IMR-90 (cell line): Measurements from ENCODE around the gene GPR108. TPM values are rescaled to one million over a fixed set of nuclear protein-coding genes. Genes with fewer than 3 reads are reported as not detected.

Experiments
- ATAC-seq: fragments of 200-7000 bp; cut with Tn5 transposase; 2 replicates; pipeline ENCODE4 v1.9.1; 2020; ENCODE audit warnings: low read depth, mild to moderate bottlenecking, moderate library complexity
- BruUV-seq: library from RNA; stranded (reverse); fragments of 400-500 nt; replicated peaks from 2 replicates; lab custom pipeline; 2021; lab: Mats Ljungman, UMichigan
- CTCF ChIA-PET: fragments of 300-600 bp; formaldehyde crosslinking; extraction: SDS; loops from one replicate; lab custom pipeline; 2021; ENCODE audit warnings: antibody characterized with exemption; lab: Yijun Ruan, JAX
- POLR2A ChIA-PET: fragments of 300-600 bp; sonication (Branson Sonifier 250); formaldehyde crosslinking; loops from one replicate; lab custom pipeline; 2022; ENCODE audit warnings: antibody characterized with exemption; ENCODE audit not compliant: unreplicated experiment; lab: Charles Lee
- DNase-seq: peaks from one replicate; pipeline ENCODE4 v3.0.0; 2013
- H2AFZ ChIP-seq: replicated peaks from 2 replicates; pipeline ENCODE3; 2013; ENCODE audit warnings: low read length, mild to moderate bottlenecking; ENCODE audit not compliant: poor library complexity
- H2AK5ac ChIP-seq: 2 replicates; pipeline ENCODE4 v1.6.1; 2013; ENCODE audit warnings: low read depth, low read length, inconsistent platforms
- H2AK9ac ChIP-seq: replicated peaks from 2 replicates; pipeline ENCODE3; 2013; ENCODE audit warnings: mild to moderate bottlenecking, low read depth, low read length, moderate library complexity; ENCODE audit not compliant: poor library complexity
- H2BK120ac ChIP-seq: 2 replicates; pipeline ENCODE4 v1.6.1; 2013; ENCODE audit warnings: low read depth, low read length, inconsistent platforms
- H2BK15ac ChIP-seq: 3 replicates; pipeline ENCODE4 v1.6.1; 2013; ENCODE audit warnings: low read depth, low read length, inconsistent platforms
- H2BK20ac ChIP-seq: 2 replicates; pipeline ENCODE4 v1.6.1; 2013; ENCODE audit warnings: low read depth, mild to moderate bottlenecking, inconsistent platforms, low read length, moderate library complexity
- H2BK5ac ChIP-seq: 2 replicates; pipeline ENCODE4 v1.6.1; 2013; ENCODE audit warnings: mild to moderate bottlenecking, low read depth, low read length, inconsistent platforms; ENCODE audit not compliant: poor library complexity, severe bottlenecking
- H3K14ac ChIP-seq: replicated peaks from 2 replicates; pipeline ENCODE4 v1.6.1; 2013; ENCODE audit warnings: low read depth, low read length, inconsistent platforms
- H3K18ac ChIP-seq: 2 replicates; pipeline ENCODE4 v1.6.1; 2013; ENCODE audit warnings: low read depth, low read length, control low read depth
- H3K23ac ChIP-seq: 2 replicates; pipeline ENCODE4 v1.6.1; 2013; ENCODE audit warnings: low read depth, low read length, inconsistent platforms
- H3K27ac ChIP-seq: 2 replicates; pipeline ENCODE4 v1.5.1; 2013; ENCODE audit warnings: mild to moderate bottlenecking, control low read depth, low read length; ENCODE audit not compliant: insufficient read depth
- H3K27me3 ChIP-seq: 2 replicates; pipeline ENCODE4 v1.6.1; 2013; ENCODE audit warnings: low read length; ENCODE audit not compliant: control insufficient read depth, insufficient read depth
- H3K36me3 ChIP-seq: 2 replicates; pipeline ENCODE4 v1.6.1; 2013; ENCODE audit warnings: low read length, mixed read lengths; ENCODE audit not compliant: control insufficient read depth, insufficient read depth
- H3K4ac ChIP-seq: 2 replicates; pipeline ENCODE4 v1.6.1; 2013; ENCODE audit warnings: low read depth, low read length, inconsistent platforms
- H3K4me1 ChIP-seq: 2 replicates; pipeline ENCODE4 v1.6.1; 2013; ENCODE audit warnings: low read length, mixed read lengths; ENCODE audit not compliant: control insufficient read depth, insufficient read depth
- H3K4me2 ChIP-seq: 2 replicates; pipeline ENCODE4 v1.6.1; 2013; ENCODE audit warnings: low read depth, mild to moderate bottlenecking, control low read depth, low read length, moderate library complexity
- H3K4me3 ChIP-seq: 2 replicates; pipeline ENCODE4 v1.5.1; 2013; ENCODE audit warnings: low read depth, mild to moderate bottlenecking, control low read depth, low read length, moderate library complexity; ENCODE audit not compliant: insufficient read depth
- H3K56ac ChIP-seq: 2 replicates; pipeline ENCODE4 v1.6.1; 2013; ENCODE audit warnings: low read length, inconsistent platforms; ENCODE audit not compliant: insufficient read depth; ENCODE audit errors: extremely low read depth
- H3K79me1 ChIP-seq, 2 experiments: 2 replicates each; pipeline ENCODE4 v1.6.1; 2013; ENCODE audit warnings: low read length in 2 of 2, inconsistent platforms in 1 of 2, low read depth in 1 of 2
- H3K9ac ChIP-seq: 2 replicates; pipeline ENCODE4 v1.6.1; 2013; ENCODE audit warnings: low read depth, low read length, control low read depth
- H3K9me1 ChIP-seq: 2 replicates; pipeline ENCODE4 v1.6.1; 2013; ENCODE audit warnings: low read length, inconsistent platforms; ENCODE audit not compliant: insufficient read depth
- H3K9me3 ChIP-seq: 2 replicates; pipeline ENCODE4 v1.6.1; 2013; ENCODE audit warnings: low read length; ENCODE audit not compliant: control insufficient read depth, insufficient read depth
- H4K20me1 ChIP-seq: 2 replicates; pipeline ENCODE4 v1.6.1; 2013; ENCODE audit warnings: low read length, inconsistent platforms; ENCODE audit not compliant: insufficient read depth
- H4K5ac ChIP-seq: 2 replicates; pipeline ENCODE4 v1.6.1; 2013; ENCODE audit warnings: mild to moderate bottlenecking, low read depth, low read length, control low read depth
- H4K8ac ChIP-seq, 2 experiments: 2 replicates each; pipeline ENCODE4 v1.6.1; 2013; ENCODE audit warnings: low read depth in 2 of 2, low read length in 2 of 2, control low read depth in 1 of 2, inconsistent platforms in 1 of 2
- H4K91ac ChIP-seq: 2 replicates; pipeline ENCODE4 v1.6.1; 2013; ENCODE audit warnings: low read depth, low read length, inconsistent platforms; ENCODE audit not compliant: insufficient read depth
- BHLHE40 ChIP-seq: fragments of 150-350 bp; IDR thresholded peaks from 2 replicates; pipeline ENCODE4 v1.6.1; 2016; ENCODE audit warnings: mild to moderate bottlenecking, low read depth, low read length
- POLR2A ChIP-seq: IDR thresholded peaks from 2 replicates; pipeline ENCODE4 v1.6.1; 2012; ENCODE audit warnings: mild to moderate bottlenecking, low read depth, low read length
- WGBS, 2 experiments: methylation state at CpG; one replicate each; pipeline versions ENCODE4 v1.1.5 to v1.1.7; 2013; ENCODE audit warnings: missing lambda C conversion rate in 2 of 2; ENCODE audit not compliant: insufficient read length in 1 of 2; ENCODE audit errors: extremely low coverage in 2 of 2; 5-methylcytosine and 5-hydroxymethylcytosine counted together
- dilution Hi-C: fragments of 300-500 bp; cut with HindIII; formaldehyde crosslinking; loops from one replicate; pipeline ENCODE4 v1.14.3; 2018; ENCODE audit warnings: low sequenced_read_pairs; ENCODE audit not compliant: unreplicated experiment
- in situ Hi-C: fragments of 300-500 bp; cut with MboI; formaldehyde crosslinking; loops from 3 replicates; pipeline ENCODE4 v1.14.3; 2019; ENCODE audit warnings: low sequenced_read_pairs, inconsistent platforms, mixed read lengths
- intact Hi-C: fragments of 100-400 bp; cut with micrococcal nuclease; formaldehyde crosslinking; loops from 2 replicates; pipeline ENCODE4 v1.10.0; 2022
- polyA plus RNA-seq, 3 experiments: library from polyadenylated mRNA; depleted of rRNA; stranded (reverse); fragments of >200 nt; gene quantifications; 2 replicates each; pipeline ENCODE4 v1.2.3, GENCODE V29; 2012; ENCODE audit warnings: low replicate concordance in 1 of 3
- total RNA-seq: library from RNA; depleted of rRNA; stranded (reverse); fragments of >200 nt; gene quantifications from 2 replicates; pipeline ENCODE4 v1.2.3, GENCODE V29; 2012

GPR108 gene
- total and polyA plus RNA-seq, 2 of the 4 experiments (the other 2 are of a cell fraction): 28.0 to 38.9 TPM

GRCh38 chr19:6686628-6686975 lies 50.8 kb downstream of the GPR108 start:
- no peaks in the 10 kb centered on the region for H3K79me1 ChIP-seq
- H3K18ac ChIP-seq: no peak overlapping the region
- WGBS, 2 experiments: 79% methylated on average over 3 of the region's 4 CpGs; no CpG with 5 or more reads in 1 of the 2 experiments
- H3K9ac ChIP-seq: no peak overlapping the region
- no peak for ATAC-seq
- dilution Hi-C loops: no loop called here
- no peak overlapping the region for H3K23ac ChIP-seq
- H3K9me1 ChIP-seq: no peaks in the 10 kb centered on the region
- no peak overlapping the region for H2BK15ac ChIP-seq
- no peaks in the 10 kb centered on the region for H3K4me1 ChIP-seq
- H3K4me2 ChIP-seq: no peak overlapping the region
- no peak overlapping the region for H2BK120ac ChIP-seq
- H2BK5ac ChIP-seq: no peak overlapping the region
- no peak overlapping the region for H2BK20ac ChIP-seq
- no peak overlapping the region for H3K56ac ChIP-seq
- intact Hi-C loops: no loop called here
- H3K27me3 ChIP-seq: no peaks in the 10 kb centered on the region
- BruUV-seq: no TSS peak
- H3K9me3 ChIP-seq: peaks cover 10% of the 10 kb centered on the region
- no peak for TF ChIP-seq BHLHE40
- TF ChIP-seq POLR2A: no peak
- CTCF ChIA-PET: no interaction called here
- DNase-seq: no peak
- H3K14ac ChIP-seq: no peak overlapping the region
- no peak overlapping the region for H4K8ac ChIP-seq
- no peaks in the 10 kb centered on the region for H4K20me1 ChIP-seq
- no peak overlapping the region for H2AK9ac ChIP-seq
- H3K4me3 ChIP-seq: no peak overlapping the region
- H4K5ac ChIP-seq: no peak overlapping the region
- no peak overlapping the region for H2AK5ac ChIP-seq
- in situ Hi-C loops: no loop called here
- H2AFZ ChIP-seq: no peak overlapping the region
- POLR2A ChIA-PET: no interaction called here
- no peaks in the 10 kb centered on the region for H3K36me3 ChIP-seq
- H4K91ac ChIP-seq: no peak overlapping the region
- H3K4ac ChIP-seq: no peak overlapping the region
- H3K27ac ChIP-seq: no peak overlapping the region
